Measurements from ENCODE around the gene TIMM23.

- TF ChIP-seq, protein P1, sequence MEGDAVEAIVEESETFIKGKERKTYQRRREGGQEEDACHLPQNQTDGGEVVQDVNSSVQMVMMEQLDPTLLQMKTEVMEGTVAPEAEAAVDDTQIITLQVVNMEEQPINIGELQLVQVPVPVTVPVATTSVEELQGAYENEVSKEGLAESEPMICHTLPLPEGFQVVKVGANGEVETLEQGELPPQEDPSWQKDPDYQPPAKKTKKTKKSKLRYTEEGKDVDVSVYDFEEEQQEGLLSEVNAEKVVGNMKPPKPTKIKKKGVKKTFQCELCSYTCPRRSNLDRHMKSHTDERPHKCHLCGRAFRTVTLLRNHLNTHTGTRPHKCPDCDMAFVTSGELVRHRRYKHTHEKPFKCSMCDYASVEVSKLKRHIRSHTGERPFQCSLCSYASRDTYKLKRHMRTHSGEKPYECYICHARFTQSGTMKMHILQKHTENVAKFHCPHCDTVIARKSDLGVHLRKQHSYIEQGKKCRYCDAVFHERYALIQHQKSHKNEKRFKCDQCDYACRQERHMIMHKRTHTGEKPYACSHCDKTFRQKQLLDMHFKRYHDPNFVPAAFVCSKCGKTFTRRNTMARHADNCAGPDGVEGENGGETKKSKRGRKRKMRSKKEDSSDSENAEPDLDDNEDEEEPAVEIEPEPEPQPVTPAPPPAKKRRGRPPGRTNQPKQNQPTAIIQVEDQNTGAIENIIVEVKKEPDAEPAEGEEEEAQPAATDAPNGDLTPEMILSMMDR (IDR thresholded peaks at IDR 0.05): no peak
- no peak for TF ChIP-seq EP300 (IDR thresholded peaks at IDR 0.05; ENCODE audit: low read depth)
Measured at GRCh38 chr10:46017733-46018132, 45.4 kb downstream of the TIMM23 start.
